ENCODE results near the gene HOXC4.

- TF ChIP-seq, protein P1, sequence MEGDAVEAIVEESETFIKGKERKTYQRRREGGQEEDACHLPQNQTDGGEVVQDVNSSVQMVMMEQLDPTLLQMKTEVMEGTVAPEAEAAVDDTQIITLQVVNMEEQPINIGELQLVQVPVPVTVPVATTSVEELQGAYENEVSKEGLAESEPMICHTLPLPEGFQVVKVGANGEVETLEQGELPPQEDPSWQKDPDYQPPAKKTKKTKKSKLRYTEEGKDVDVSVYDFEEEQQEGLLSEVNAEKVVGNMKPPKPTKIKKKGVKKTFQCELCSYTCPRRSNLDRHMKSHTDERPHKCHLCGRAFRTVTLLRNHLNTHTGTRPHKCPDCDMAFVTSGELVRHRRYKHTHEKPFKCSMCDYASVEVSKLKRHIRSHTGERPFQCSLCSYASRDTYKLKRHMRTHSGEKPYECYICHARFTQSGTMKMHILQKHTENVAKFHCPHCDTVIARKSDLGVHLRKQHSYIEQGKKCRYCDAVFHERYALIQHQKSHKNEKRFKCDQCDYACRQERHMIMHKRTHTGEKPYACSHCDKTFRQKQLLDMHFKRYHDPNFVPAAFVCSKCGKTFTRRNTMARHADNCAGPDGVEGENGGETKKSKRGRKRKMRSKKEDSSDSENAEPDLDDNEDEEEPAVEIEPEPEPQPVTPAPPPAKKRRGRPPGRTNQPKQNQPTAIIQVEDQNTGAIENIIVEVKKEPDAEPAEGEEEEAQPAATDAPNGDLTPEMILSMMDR (IDR thresholded peaks at IDR 0.05): no peak
- no peak for TF ChIP-seq POLR2A (IDR thresholded peaks at IDR 0.05; ENCODE audit: low read depth)
These were observed 34.4 kb upstream of the HOXC4 start for GRCh38 chr12:54019091-54019811.
